Gastroesophageal sphincter (tissue), 3 donors: ENCODE data around the gene DCAF11.

ENCODE experiments used
- EP300 ChIP-seq: sonication (generic); formaldehyde crosslinking; IDR thresholded peaks from one replicate; pipeline ENCODE4 v1.6.1; 2017; ENCODE audit warnings: antibody characterized with exemption, mild to moderate bottlenecking
- POLR2A ChIP-seq, 2 donors: fragments of 450-650 bp; IDR thresholded peaks; one replicate each; pipeline ENCODE4 v1.6.1; 2017; ENCODE audit warnings: antibody characterized with exemption in 2 of 2, mild to moderate bottlenecking in 2 of 2, moderate library complexity in 1 of 2
- POLR2AphosphoS5 ChIP-seq: sonication (generic); formaldehyde crosslinking; IDR thresholded peaks from one replicate; pipeline ENCODE4 v1.6.1; 2017; ENCODE audit warnings: antibody characterized with exemption
- TF ChIP-seq, protein P1 (sequence below), 4 experiments: fragments of 200-600 bp in 2 of 4; fragments of 450-650 bp in 2 of 4; sonication (generic) in 1 of 4; IDR thresholded peaks; one replicate each; pipeline ENCODE4 v1.5.1; 2017 to 2019; ENCODE audit warnings: antibody characterized with exemption in 4 of 4, mild to moderate bottlenecking in 2 of 4, moderate library complexity in 2 of 4

DNA sequence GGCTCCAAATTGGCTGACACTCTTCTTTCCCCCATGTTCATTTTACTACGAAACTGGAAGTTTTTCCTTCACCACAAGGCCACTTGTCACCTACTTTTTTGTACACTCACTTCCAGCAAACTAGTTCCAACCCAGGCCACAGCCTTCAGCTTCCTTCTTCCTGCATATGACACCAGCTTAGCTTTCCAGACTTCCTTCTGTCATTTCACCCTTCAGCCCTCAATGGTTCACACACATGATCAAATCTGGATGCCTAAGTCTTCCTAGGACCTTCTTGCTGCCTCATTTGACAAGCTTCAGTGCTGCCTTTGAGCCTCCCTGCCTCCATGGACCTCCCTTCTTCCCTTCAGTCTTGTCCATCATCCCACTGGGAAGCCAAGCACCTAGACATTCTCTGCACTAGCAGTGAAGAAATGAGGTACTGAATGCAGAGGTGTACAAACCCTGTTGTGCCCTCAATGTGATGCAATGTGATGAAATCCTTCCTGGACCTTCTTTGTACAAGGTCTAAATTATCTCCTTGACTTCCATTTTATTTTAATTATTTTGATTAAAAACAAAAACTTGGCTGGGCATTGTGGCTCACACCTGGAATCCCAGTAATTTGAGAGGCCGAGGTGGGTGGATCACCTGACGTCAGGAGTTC, 53.0 kb downstream of the DCAF11 start:
- TF ChIP-seq EP300 = no peak
- TF ChIP-seq POLR2AphosphoS5 = no peak
- TF ChIP-seq, protein P1, sequence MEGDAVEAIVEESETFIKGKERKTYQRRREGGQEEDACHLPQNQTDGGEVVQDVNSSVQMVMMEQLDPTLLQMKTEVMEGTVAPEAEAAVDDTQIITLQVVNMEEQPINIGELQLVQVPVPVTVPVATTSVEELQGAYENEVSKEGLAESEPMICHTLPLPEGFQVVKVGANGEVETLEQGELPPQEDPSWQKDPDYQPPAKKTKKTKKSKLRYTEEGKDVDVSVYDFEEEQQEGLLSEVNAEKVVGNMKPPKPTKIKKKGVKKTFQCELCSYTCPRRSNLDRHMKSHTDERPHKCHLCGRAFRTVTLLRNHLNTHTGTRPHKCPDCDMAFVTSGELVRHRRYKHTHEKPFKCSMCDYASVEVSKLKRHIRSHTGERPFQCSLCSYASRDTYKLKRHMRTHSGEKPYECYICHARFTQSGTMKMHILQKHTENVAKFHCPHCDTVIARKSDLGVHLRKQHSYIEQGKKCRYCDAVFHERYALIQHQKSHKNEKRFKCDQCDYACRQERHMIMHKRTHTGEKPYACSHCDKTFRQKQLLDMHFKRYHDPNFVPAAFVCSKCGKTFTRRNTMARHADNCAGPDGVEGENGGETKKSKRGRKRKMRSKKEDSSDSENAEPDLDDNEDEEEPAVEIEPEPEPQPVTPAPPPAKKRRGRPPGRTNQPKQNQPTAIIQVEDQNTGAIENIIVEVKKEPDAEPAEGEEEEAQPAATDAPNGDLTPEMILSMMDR (IDR thresholded peaks at IDR 0.05) = no peak
- TF ChIP-seq POLR2A (IDR thresholded peaks at IDR 0.05) = no peak
